Activated naive CD4-positive, alpha-beta T cell treated with Interleukin-2 at 50 U/mL for 16 hours (primary cell): ENCODE data around the gene KSR1.
A peak's percentile ranks its signal among the peaks of the same experiment; 100 is the strongest.

Experiments used
- DNase-seq: peaks from one replicate; pipeline ENCODE4 v3.0.0-alpha.2; 2020

The KSR1 gene

GRCh38 chr17:27475070-27475673 lies 18.9 kb downstream of the KSR1 start:
- peak; percentile 79 for DNase-seq

GRCh38 chr17:27475981-27476895 lies 20.0 kb downstream of the KSR1 start:
- DNase-seq = no peak

- DNase-seq = no peak
These were observed 21.0 kb downstream of the KSR1 start for GRCh38 chr17:27477050-27477888.

- DNase-seq = no peak
These were observed 21.9 kb downstream of the KSR1 start for GRCh38 chr17:27477971-27478684.

GRCh38 chr17:27478901-27479538 lies 22.8 kb downstream of the KSR1 start:
- DNase-seq = no peak

- DNase-seq = no peak
These were observed 23.6 kb downstream of the KSR1 start for GRCh38 chr17:27479838-27480237.

GRCh38 chr17:27480699-27481098 lies 24.5 kb downstream of the KSR1 start:
- DNase-seq = no peak

- peak; percentile 46 for DNase-seq
These were observed 25.1 kb downstream of the KSR1 start for GRCh38 chr17:27481327-27481726.

GRCh38 chr17:27485125-27485524 lies 28.9 kb downstream of the KSR1 start:
- DNase-seq = no peak

- DNase-seq = no peak
These were observed 29.7 kb downstream of the KSR1 start for GRCh38 chr17:27485716-27486495.

- DNase-seq = no peak
These were observed 30.5 kb downstream of the KSR1 start for GRCh38 chr17:27486741-27487140.

- DNase-seq = no peak
These were observed 32.0 kb downstream of the KSR1 start for GRCh38 chr17:27488231-27488630.

- DNase-seq = no peak
These were observed 32.9 kb downstream of the KSR1 start for GRCh38 chr17:27489045-27489715.

- no peak for DNase-seq
These were observed 34.1 kb downstream of the KSR1 start for GRCh38 chr17:27490391-27490790.

GRCh38 chr17:27491713-27492190 lies 35.5 kb downstream of the KSR1 start:
- DNase-seq = no peak

GRCh38 chr17:27492470-27492869 lies 36.2 kb downstream of the KSR1 start:
- DNase-seq = no peak

GRCh38 chr17:27493088-27493487 lies 36.8 kb downstream of the KSR1 start:
- DNase-seq = no peak

- no peak for DNase-seq
These were observed 38.2 kb downstream of the KSR1 start for GRCh38 chr17:27494192-27495091.

GRCh38 chr17:27495460-27495859 lies 39.2 kb downstream of the KSR1 start:
- DNase-seq = no peak

- DNase-seq = no peak
These were observed 39.8 kb downstream of the KSR1 start for GRCh38 chr17:27496005-27496404.
